Activated T-cell treated with anti-CD3 and anti-CD28 coated beads for 1 hour (primary cell): ENCODE results near the gene ZNF771.
"Not testable (repeated sequence)": the region's sequence is repeated elsewhere in the genome, so short reads cannot be mapped to it uniquely, and the experiment has no call there.

ENCODE experiments used
- DNase-seq: peaks from one replicate; pipeline ENCODE4 v3.0.0-alpha.2; 2020; ENCODE audit warnings: low read depth

The ZNF771 gene

GRCh38 chr16:30375864-30376263 is 31.5 kb upstream of the ZNF771 start:
- no peak for DNase-seq

GRCh38 chr16:30376461-30376902 is 30.9 kb upstream of the ZNF771 start:
- DNase-seq, result no peak

DNA sequence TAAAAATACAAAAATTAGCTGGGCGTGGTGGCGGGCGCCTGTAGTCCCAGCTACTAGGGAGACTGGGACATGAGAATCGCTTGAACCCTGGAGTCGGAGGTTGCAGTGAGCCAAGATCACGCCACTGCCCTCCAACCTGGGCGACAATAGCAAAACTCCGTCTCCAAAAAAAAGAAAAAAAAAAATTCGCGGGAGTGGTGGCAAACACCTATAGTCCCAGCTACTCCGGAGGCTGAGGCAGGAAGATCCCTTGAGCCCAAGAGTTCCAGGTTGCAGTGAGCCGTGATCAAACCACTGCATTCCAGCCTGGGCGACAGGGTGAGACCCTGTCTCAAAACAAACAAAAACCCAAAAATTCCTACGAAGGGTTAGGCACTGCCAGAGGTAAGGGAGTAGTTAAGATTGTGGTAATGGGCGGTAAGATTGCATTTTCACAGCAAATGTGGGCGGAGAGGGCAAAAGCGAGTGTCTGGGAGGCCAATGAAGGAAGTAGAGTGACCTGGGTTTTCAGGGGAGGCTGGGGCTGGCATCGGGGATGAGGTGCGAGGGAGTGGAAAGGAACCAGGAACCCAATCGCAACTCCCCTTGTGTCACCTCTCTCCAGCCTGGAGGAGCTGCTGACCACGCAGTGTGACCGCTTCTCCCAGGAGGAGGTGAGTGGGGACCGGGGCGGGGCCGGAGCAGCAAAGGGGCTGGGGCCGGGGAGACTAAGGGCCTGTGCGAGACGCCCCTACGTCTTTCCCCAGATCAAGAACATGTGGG is 30.2 kb upstream of the ZNF771 start:
- DNase-seq, result no peak

GRCh38 chr16:30377812-30378235 is 29.6 kb upstream of the ZNF771 start:
- DNase-seq, result peak; percentile 85

DNA sequence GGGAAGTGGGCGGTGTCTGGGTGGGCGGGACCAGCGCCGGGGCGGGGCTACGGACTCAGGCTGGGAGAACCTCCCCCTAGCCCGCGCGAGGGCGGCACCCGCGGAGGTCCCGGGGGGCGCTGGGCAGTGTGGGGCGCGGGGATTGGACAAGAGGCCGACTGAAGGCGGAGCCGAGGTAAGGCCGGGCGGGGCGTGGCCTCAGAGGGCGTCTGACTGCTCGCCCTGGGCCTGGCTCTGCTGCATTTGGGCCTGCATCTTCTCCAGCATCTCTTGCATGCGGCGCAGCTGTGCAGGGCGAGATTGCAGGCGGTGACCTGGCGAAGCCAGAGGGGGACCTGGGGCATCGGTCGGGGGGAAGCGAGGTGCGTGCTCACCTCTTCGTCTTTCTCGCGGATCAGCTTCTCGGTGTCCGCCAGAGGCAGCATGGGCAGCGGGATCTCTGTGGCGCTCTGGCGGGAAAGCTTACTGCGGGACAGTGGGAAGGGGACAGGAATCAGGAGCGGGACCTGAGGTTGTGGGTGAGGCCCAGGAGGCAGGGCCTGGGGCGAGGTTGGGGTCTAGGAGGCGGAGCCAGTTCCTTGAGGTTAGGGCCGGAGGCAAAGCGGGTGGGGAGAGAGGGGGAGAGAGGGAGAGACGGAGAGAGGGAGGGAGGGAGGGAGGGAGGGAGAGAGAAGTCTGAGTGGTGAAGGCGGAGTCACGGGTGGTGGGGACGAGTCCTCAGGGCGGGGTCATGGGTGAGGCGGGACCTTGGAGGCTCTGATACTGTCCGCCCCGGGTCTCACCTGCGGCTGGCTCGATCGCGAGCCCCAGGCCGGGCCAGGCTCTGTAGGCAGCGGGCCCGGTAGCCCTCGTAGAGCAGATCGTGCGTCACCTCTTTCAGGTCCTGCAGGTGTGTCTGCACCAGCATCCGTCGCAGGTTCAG is 28.9 kb upstream of the ZNF771 start:
- peak; percentile 99 for DNase-seq

- DNase-seq, result no peak
Measured at GRCh38 chr16:30379158-30379783, 28.1 kb upstream of the ZNF771 start.

- DNase-seq, result no peak
Measured at GRCh38 chr16:30380072-30380802, 27.2 kb upstream of the ZNF771 start.

DNA sequence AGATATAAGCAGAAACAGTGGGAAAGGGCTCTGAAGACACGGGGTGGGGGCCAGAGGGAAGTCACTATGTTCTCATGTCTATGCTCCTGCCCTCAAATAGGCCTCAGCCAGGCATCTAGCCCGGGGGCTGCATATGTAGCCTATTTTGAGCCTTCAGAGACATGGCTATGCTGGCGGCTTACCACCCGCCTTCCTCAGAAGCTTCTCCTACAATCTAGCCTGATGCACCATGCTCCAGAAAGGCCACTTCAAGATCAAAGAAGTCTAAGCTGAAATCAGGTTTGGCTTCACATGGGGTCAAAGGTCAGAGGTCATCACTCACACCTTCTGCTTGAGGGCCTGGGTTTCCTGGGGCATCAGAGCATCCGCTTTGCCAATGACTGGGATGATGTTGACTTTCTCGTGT is 26.6 kb upstream of the ZNF771 start:
- DNase-seq, result no peak

DNA sequence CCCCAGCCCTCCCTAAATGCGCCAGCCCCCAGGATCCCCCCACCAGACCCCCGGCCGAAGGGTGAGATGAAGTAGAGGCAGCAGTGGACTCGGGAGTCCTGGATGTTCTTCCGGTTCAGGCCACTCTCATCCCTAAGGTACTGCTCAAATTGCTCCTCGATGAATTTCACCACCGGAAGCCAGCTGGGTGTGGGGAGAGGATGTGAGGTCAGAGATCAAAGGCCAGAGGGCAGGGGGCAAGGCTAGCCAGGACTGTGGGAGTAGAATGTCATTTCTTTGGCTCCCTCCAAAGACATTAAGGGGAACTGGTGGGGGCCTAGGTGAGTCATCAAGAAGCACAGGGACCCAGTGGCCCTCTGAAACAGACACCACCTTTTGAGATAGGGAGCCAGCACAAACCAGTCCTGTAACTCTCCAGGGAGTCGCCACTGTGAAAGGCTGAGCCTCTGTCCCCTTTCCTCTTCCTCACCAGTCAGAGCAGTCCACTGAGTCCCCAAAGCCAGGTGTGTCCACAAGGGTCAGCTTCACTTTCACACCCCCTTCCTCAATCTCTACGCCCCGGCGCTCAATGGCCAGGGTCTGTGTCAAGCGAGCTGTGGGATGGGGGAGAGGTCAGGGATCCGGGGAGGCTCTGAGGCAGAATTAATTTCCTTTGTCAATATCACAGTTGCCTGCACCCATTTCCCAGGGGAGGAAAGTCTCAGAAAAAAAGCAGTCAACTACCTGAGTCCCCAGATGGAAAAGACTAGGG is 25.9 kb upstream of the ZNF771 start:
- no peak for DNase-seq

DNA sequence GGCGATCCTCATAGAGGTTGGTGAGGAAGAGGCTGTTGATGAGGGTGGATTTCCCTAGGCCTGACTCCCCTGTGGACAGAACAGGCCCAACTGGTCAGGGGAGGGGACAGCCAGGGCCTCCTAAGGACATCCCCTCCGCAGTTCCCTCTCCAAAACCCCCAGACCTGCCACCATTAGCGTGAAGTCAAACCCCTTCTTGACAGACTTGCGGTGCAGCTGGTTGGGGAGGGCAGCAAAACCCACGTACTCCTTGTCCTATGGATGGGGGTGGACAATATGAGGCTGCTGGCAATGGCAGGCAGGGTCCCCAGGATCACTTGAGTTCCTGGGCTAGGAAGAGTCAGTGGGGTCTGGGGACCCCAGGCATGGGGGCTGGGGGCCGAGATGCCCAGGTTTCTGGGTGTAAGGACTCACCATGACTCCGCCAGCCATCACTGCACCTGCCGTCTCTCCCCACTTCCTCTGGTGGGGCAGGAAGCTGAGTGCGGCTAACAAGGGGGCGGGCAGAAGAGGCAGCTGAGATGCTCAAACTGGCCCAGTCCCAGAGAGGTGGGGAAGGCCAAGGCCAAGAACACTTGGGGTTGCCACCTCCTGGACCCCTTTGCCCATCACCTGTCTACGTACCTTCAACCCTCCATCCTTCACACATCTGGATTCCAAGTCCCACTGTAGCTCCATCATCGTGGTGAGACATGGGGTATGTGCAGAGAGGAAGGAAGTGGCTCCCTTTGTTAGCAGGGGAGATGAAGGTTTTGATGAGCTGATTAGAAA is 25.1 kb upstream of the ZNF771 start, which contains the start of gene SEPTIN1:
Gene SEPTIN1 (minus strand): TSS at position 451 of the 771 bp plus-strand sequence. CDS start 19 bp downstream, at position 432.
- DNase-seq, result peak; percentile 67

DNA sequence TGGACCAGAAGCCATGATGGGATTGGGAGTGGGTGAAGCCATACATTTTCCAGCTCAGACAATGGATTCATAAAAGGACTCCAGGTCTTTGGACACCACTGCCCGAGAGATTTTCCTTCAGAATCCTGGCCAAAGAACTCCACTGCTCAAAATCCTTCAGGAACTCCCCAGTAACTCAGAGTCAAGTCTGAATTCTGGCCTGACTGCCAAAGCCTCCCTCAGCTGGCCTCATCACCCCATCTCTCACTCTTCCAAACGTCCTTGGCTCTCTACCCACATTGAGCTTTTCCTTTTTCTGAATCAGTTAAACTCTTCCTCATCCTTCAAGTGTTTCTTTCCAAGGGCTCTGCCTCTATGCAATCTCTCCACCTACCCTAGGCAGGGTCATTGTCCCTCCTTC is 23.9 kb upstream of the ZNF771 start:
- no peak for DNase-seq

GRCh38 chr16:30394592-30395154 is 12.7 kb upstream of the ZNF771 start:
- DNase-seq, result no peak

- peak; percentile 36 for DNase-seq
Measured at GRCh38 chr16:30395155-30395991, 12.0 kb upstream of the ZNF771 start, which contains the start of gene ZNF48. ZNF48 (plus strand) TSS chr16:30395420; CDS start chr16:30395795, 375 bp downstream.

- DNase-seq, result no peak
Measured at GRCh38 chr16:30395992-30396585, 11.3 kb upstream of the ZNF771 start.

DNA sequence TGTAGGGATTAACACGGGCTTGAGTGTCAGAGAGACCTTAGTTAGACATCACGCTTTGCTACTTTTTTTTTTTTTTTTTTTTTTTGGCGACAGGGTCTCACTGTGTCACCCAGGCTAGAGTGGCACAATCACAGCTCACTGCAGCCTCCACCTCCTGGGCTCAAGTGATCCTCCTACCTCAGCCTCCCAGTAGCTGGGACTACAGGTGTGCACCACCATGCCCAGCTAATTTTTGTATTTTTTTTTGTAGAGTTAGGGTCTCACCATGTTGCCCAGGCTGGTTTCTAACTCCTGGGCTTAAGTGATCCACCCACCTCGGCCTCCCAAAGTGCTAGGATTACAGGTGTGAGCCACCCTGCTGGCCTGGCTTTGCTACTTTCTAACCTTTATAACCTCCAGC is 10.8 kb upstream of the ZNF771 start:
- not testable (repeated sequence) for DNase-seq

GRCh38 chr16:30397056-30397455 is 10.3 kb upstream of the ZNF771 start:
- no peak for DNase-seq

- DNase-seq, result no peak
Measured at GRCh38 chr16:30397776-30398660, 9.4 kb upstream of the ZNF771 start.
